DMS 273 (cell line): ENCODE measurements around the gene MAP4K4.
"Not testable (repeated sequence)": the region's sequence is repeated elsewhere in the genome, so short reads cannot be mapped to it uniquely, and the experiment has no call there.

ENCODE experiments used
- DNase-seq: peaks from one replicate; lab custom pipeline; 2025; ENCODE audit not compliant: unreplicated experiment; lab: John Stamatoyannopoulos, UW

The MAP4K4 gene

DNA sequence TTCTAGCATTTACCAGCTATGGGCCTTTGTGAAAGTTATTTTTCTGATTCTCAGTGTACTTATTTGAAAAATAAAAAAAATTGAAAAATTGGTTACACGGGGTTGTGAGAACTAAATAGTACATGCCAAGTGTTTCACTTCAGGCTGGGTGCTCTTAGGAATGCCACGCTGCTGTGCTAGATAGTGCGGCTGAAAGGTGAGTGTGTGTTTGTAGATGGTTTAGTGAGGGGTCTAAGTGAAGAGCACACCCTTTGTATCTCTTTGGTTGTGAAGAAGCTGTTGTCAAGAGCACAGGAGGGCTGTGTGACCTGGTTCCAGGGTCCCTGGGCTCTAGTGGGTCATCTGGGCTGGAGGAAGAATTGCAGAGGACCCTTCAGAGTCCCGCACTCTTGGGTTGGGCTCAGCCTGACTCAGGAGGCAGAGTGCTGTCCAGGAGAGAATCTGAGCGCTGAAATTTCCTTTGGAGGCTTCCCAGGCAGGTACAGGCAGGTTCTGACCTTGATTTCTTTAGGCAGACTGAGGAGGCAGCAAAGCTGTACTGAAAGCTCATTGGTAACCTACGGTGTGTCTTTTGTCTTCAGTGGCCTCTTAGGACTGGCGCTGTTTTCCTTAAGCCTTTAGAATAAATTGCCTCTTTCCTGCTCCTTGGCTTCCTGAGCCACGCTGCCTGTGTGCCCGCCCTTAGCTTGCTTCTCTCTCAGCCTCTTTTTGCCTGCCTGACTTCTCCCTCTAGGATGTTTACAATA lies 44.4 kb downstream of the MAP4K4 start:
- DNase-seq, result no peak

DNA sequence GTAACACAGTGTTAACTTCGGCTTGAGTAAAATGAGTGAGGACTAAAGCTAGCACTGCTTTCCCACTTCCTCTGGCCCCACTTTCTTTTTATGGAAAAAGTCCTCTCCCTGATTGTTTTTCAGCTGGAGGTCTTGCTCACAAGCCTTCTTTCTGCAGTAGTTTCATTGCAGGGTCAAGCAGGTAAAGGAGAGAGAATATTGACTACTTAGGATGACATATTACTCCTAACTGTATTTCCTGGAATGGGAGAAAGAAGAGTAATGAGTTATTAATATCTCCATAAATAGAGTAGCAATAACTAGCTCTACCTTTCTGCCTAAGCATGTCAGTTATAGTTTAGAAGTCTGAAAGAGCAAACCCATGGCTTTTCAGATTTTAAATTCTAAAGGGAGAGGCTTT lies 45.0 kb downstream of the MAP4K4 start:
- no peak for DNase-seq

DNA sequence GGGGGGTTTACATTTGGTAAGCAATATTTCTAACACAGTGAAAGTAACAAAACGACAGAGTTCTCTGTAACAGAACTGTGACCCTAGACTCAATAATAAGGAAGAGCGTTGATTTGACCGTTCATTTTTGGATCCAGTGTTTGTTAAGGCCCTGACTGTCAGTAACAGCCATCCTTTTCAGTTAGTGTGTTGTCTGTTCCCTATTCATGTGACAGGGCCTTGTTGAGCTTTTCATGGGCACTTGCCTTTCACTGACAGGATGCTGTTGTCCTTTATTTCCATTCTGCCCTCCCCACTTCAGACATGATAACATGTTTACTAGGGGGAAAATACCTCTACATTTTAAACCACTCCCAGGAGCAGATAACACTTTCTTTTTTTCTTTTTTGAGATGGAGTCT lies 45.8 kb downstream of the MAP4K4 start:
- no peak for DNase-seq

DNA sequence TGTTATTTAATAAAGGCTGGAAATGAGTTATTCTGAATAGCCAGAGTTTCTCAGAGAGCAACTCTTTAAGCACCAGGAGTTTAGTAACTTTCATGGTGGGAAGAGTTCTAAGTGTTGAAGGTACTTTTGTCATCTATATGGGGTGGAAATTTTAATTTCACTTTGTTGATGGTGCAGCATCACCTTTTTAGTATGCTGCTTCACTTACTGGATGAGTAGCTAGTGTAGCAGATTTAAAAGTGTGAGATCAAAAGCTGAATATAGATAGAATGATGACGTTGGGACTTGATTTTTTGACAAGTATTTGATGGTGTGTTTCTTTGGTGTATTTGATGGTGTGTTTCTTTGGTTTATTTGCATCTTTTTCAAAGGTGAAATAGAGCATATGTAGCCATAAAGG lies 47.3 kb downstream of the MAP4K4 start:
- no peak for DNase-seq

DNA sequence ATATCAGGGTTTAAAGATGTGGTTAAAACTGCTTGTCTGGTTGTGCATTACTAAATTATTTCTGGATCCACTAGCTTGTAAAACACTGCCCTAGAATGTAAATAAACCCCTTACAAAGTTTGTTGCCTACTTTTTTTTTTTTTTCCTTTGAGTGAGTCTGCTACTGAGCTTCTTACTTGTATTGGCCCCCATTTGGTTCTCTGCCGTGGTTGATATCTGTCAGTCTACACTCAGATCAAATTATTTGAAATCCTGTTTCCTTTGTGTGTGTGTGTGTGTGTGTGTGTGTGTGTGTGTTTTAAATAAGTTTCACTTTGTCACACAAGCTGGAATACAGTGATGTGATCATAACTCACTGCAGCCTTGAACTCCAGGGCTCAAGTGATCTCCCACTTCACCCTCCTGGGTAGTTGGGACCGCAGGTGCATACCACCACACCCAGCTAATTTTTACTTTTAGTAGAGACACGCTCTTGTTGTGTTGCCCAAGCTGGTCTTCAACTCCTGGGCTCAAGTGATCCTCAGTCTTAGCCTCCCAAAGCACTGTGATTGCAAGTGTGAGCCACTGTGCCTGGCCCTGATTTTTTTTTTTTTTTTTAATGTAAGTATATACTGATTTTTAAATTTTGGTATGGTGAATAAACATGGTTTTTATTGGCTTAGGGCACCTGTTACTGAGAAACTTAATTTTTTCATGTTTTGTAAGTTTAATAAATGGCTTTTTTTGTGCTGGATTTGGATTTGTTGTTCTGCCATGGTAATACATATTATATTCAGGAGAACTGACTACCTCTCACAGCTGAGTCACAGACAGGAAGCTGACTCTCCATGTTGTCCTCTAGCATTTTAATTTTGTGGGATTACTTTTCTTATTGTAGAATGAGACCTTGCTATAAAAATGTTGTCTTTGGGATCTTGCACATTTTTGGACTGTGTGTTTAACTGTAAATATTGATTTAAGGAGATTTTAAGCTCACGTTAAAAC lies 48.5 kb downstream of the MAP4K4 start:
- DNase-seq, result no peak

DNA sequence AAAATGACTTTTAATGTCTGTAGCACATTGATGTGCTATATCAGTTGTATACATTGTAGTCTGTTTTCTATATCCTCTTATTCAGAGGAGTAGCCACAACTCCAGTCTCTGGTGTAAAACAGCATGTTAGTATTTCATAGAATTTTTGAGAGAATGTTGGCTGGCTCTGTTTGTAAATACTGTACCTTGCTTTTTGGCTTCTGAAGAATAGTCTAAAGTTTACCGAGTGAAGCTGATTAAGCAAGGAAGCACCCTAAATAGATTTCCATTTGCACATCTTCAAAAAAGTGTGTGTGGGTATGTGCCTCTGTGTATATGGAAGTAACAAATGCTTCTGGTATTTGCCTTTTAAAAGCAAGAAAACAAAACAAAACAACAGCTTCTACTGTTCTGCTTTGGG lies 50.5 kb downstream of the MAP4K4 start:
- DNase-seq, result no peak

DNA sequence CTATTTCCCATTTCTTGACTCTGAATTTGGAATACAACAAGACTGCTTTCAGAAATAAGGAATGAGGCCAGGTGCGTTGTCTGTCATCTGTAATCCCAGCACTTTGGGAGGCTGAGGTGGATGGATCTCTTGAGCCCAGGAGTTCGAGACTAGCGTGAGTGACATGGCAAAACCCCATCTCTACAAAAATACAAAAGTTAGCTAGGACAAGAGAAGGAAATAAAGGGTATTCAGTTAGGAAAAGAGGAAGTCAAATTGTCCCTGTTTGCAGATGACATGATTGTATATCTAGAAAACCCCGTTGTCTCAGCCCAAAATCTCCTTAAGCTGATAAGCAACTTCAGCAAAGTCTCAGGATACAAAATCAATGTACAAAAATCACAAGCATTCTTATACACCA lies 51.0 kb downstream of the MAP4K4 start:
- DNase-seq, result not testable (repeated sequence)

DNA sequence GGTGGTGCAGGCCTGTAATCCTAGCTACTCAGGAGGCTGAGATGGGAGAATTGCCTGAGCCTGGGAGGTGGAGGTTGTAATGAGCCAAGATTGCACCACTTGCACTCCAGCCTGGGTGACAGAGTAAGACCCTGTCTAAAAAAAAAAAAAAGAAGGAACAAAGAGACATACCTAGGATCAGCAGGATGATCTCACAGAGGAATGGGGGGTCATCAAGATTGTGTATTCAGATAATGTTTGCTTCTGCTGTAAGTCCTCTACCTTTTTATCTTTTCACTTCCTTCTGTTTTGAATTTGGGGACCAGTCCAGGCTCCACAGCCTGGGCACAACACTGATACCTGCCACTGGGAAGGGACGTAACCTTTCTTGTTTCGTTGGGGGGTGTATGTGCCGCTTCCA lies 53.2 kb downstream of the MAP4K4 start:
- no peak for DNase-seq

DNA sequence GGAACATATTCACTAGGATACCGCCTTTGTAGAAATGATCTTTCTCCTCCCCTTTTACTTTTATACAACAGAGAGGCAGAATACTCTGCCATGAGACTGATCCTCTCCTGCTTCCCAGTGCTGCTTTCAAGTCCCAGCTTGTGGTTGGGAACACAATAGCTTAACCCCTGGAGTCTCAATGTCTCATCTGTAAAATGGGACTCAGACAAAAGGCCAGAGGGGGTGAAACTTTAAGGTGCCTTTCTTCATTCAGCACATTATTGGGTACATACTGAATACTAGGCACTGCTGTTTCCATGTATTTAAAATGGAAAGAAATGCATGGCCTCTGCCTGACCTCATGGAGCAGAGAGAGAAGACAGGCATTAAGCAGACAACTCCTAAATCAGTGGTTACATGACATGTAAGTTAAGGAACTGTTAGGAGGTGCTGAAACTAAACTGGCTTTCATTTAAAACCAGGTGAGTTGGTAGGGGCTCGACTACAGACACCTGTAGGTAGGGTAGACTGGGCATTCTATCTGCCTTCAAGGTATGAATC lies 53.8 kb downstream of the MAP4K4 start:
- no peak for DNase-seq

DNA sequence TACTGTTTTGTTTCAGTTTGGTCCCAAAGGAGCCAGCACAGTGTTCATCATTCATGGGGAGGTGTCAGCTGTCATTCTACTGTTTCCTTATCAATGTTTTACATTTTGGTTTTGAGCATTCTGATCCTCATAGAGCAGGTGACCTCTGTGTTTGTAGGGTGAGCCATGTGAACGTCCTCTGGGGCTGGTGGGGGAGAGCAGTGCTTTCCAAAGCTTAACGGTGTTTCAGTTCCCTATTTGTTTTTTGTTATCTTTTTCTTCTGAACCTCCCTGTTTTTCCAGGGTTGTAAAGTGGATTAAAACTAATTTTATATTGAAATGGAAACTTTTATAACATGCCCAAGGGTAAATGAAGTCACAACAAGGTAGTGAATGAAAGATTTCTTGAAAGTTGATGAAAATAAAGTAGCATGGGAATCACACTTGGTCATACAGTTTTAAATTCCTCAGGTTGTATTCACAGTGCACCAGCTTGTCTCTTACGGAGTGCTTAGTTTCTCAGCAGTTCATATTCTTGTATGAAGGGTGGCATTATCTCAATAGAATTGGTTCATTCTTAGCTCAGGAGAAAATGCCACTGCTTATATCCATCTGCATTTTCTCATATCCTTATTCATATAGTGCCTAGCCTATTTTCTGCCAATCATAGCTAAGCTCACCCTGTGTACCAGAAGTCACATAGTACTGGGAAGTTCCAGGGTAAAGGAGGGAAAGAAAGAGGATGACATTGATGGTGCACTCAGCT lies 54.5 kb downstream of the MAP4K4 start:
- DNase-seq, result no peak

DNA sequence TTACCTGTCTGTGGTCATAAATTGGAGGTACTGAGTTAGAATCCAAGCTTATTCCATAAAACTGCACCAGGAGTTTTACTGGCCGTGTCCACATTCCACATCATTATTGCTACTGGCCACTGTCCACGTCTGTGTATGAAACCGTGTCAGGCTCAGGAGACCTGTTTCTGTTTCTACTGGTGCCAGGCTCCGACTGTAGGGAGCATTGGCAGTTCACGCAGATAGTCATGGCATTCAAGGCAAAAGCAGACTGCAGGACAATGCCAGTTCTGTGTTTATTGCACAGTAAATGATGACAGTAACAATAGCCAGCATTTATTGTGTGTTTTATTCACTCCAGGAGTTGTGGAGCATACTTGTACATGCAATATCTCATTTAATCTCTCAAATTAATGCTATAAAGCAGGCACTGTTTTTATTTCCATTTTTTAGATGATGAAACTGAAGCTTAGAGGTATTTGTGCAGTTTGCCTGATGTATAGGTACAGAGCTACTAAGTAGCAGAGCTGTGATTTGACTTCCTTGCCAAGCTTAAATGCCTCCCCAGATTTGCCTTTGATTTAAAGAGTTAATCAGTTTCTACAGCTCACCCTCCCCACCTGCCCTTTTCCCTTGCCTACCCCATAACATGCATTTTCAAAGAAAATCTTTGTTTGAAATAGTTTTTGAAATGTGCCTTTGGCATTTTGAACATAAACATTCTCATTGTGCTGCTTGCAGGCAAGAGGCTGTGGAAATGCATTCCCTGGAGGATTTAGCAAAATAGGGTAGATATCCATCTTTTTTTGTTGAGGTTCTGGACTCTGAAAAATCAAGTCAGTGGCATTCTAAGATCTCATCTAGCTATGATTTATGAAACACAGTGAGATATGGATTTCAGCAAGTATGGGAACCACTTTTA lies 55.5 kb downstream of the MAP4K4 start:
- DNase-seq, result no peak

DNA sequence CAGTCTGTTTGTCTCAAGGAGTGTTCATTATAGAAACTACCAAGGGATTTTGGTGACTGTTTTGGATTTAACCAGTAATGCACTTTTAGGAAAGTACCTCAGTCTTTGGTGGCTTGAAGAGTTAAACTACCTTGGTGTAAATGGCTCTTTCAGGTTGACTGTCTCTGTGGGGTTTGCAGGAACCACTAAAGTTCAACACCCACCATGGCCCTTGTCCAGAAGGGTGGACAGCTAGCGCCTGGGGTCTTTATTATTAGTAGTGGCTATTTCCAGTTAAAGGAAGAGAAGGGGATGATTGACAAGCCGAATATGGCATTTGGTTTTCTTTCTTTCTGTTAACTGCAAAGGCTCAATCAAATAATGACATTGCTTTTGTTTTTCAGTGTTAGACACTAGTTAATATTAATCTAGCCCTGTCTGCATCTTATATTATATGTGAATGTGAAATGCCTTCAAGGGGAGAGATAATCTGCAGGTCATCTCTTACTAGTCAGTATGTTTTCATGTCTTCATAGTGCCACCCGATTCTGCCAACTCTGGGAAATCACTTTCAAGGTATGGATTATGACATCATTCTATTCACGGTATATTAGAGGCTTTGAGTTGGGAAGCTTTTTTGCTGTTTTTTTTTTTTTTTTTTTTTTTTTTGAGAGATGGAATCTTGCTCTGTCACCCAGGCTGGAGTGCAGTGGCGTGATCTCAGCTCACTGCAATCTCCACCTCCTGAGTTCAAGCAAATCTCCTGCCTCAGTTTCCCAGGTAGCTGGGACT lies 56.4 kb downstream of the MAP4K4 start:
- DNase-seq, result no peak

DNA sequence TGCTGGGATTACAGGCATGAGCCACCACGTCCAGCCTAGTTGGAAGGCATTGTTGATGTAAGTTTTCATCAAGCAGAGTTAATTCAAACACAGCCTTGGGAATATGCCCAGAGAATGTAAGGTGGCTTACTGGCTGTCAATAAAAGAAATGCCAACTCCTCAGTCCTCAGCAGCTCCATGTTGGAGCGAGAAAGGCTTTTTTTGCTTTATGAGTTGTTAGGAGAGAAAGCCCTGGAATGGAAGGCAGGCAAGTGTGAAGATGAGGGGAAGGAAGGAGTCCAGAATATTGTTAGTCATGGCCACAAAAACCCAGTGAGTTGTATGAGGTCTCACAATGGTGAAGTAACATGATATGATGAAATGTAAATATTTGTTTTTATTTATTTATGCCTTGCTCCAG lies 57.1 kb downstream of the MAP4K4 start:
- no peak for DNase-seq

DNA sequence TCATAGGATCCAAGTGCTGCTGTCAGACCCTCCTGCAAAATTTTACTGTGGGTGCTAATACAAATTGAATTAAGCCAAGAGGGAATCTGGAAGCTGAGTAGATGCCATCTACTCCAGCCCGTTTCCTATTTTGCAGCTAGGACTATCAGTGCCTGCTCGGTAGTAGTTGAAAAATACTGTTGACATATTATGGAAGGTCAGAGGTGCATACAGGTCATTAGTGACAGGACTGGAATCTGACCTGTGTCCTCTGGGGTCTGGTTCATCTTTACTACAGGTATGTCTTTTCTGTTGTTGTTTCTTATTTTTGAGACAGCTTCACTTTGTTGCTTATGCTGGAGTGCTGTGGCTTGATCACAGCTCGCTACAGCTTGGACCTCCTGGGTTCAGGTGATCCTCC lies 58.8 kb downstream of the MAP4K4 start:
- no peak for DNase-seq

DNA sequence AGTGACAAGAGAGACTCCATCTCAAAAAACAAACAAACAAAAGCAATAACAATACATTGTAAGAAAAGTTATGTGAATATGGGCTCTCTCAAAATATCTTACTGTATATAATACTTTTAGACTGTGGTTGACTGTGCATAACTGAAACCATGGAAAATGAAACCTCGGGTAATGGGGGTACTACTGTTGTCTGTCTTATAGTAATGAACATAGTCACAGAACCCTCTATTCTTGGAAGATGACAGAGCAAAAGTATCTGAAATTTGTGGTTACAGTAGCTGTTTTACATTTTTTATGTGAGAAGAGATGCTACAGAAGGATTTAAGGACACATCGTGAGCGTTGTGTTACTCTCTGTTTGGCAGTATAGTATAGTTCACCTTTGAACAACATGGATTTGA lies 60.5 kb downstream of the MAP4K4 start:
- no peak for DNase-seq

DNA sequence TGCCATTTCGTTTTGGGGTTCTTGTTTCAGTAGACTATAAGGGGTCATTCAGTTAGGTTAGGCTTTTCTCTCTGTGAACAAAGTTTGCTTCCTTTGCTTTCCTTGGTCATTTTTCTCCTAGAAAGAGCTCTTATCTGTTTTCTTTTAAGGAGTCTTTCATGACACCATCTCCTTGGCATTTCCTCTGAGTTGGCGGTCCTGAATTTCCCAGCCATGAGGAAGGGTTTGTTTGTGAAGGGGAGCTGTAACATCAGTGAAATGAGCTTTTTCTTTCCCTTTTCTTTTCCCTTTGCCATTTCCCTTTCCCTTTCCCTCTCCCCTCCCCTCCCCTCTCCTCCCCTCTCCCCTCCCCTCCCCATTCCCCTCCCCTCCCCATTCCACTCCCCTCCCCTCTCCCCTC lies 61.7 kb downstream of the MAP4K4 start:
- no peak for DNase-seq

DNA sequence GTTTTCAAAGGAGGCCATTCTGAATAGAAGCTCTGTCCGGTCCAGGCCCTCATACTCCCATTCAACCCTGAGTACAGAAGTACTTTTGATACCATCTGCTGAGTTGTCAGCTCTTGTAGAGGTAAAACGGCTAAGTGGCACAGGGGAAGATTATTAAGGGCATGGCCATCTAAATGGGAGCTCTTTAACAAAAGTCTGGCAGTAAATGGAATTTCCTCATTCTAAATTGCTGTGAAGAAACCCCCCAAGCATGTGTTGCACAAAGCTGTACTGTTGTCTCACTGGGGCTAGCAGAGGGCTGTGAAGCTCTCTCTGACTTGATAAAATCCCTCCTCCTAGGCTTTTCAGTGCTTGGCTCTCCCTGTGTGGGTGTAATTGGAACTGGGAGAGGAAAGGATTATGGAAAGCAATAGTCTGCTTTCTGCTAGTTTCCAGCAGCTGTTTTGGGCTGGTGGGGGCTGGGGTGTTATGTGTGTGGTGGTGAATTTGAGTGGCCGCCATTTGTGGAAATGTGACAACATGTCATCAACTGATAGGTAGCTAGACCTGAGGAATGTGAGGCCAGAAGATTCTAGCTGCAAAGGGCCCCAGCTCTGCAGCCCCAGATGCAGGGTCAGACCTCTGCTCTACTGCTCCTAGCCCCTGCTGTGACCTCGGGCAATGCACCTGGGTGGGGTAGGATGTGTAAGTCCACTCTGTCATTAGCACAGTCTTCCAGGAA lies 65.1 kb downstream of the MAP4K4 start:
- DNase-seq, result peak; percentile 57

DNA sequence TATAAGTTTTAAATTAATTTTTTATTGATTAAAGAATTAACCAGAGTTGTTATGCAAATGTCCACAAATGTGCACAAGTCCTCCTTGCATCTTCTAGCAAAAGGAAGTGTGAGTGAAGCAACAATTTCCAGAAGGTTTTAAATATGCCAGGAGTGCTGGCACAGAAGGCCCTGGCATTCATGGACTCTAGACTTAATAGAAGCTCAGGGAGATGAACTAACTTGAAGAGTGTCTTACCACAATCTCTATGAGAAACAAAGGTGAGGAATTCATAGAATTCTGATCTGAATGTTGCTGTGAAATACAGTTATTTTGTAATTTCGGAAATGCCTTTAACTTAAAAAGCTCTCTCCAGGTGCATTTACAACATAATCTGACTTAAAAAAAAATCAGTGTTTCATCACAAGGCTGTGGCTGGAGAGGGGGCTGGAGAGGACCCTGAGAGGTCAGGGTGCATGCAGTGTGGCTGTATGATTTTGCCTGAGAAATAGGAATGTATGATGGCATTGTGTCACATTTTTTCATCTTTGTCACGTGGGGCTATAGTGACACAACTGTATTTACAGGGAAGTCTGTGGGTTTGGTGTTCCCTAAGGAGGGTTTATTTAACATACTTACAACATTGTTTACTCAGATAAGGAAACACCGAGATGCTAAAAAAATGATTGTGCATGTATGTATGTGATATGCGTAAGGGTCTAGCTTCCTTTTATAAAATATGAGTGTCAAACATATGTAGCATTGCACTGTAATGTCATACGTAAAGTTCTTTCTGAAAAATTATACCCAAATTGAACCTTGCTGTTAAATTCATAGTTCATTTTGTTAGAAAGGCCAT lies 66.2 kb downstream of the MAP4K4 start:
- no peak for DNase-seq
